Superior temporal gyrus (tissue), 1 donor: Measurements from ENCODE around the gene TENT4B.

Experiments
- DNase-seq: peaks from one replicate; pipeline ENCODE4 v3.0.0-alpha.2; 2016; ENCODE audit errors: extremely low spot score

The TENT4B gene

DNA sequence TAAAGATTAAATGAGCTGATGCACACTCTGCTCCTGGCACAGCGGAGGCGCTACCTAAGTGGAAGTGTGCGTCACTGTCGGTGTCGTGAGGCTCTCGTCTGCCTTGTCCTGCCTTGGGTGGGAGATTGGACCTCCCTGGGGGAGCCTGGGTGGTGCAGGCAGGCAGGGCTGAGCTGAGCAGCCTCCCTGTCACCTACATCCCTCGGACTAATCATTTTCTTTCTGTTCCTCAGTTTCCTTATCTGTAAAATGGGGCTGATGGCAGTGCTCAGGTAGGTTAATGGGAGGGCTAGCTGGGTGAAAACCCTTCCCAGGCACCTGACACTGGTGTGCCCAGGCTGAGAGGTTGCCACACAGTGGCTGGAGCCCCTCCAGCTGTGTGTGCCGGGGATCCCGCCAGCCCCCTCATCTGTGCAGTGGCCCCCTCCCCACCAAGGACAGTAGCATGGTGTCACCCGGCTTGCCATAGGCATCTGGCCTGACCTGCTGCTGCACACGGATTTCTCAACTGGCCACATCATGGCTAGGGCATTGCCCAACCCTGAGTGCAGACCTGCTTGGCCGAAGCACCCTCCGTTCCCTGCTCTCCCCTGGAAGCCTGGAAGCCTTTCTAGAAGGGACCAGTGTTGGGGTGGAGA, 117.5 kb downstream of the TENT4B start:
- DNase-seq, result no peak

DNA sequence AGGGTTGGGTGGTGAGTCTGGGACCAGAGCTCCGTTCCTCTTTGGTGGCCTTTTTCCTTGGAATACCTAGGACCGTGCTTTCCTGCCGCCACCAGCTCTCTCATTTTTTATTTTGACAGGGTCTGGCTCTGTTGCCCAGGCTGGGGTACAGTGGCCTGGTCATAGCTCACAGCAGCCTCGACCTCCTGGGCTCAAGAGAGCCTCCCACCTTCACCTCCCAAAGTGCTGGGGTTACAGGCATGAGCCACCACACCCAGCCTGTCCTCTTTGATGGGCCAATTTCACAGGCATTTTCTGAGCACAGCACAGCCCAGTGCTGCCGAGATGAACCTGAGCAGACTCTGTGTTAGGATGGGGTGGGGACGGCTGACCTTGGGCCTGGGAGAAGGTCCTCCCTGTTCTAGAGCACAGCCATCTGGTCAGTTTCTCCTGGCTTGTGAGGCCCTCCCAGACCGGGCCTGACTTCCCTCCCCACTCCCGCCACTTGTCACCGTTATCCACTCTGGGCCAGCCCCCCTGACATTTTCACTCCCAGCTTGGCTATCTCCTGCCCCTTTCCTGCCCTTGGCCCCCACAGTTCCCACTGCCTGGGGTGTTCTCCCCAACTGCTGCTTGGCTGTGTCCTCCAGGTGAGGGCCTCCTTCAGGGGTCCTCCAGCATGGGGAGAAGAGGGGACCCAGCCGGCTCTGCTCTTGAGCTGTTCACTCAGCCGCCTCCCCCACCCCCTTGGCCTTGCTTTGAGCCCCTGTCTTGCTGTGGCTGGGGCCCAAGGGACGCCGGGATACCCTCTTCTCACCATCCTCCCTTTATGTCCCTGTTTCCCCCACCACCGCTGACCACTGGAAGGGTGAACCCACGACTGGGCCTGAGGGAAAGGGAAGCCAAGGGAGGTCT, 118.3 kb downstream of the TENT4B start:
- DNase-seq, result no peak

DNA sequence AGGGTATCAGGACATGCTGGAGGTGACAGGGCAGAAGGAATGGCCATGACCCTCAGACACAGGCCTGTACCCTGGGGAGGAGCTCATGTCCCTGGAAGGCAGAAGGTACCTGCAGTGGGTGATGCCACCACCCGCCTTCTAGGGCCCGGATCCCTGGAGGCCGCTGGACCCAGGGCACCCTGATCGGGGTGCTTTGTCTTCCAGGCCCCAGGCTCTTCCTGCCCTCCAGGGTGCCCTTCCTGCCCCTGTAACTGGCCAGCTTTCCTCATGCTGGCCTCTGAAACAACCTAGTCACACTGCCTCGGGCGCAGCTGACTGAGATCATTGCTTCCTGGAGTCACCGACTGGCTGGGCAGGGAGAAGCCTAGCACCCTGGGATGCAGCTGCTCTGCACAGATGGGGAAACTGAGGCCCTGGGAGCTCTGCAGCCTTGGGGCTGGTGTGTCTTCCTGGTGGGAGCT, 119.0 kb downstream of the TENT4B start:
- no peak for DNase-seq

DNA sequence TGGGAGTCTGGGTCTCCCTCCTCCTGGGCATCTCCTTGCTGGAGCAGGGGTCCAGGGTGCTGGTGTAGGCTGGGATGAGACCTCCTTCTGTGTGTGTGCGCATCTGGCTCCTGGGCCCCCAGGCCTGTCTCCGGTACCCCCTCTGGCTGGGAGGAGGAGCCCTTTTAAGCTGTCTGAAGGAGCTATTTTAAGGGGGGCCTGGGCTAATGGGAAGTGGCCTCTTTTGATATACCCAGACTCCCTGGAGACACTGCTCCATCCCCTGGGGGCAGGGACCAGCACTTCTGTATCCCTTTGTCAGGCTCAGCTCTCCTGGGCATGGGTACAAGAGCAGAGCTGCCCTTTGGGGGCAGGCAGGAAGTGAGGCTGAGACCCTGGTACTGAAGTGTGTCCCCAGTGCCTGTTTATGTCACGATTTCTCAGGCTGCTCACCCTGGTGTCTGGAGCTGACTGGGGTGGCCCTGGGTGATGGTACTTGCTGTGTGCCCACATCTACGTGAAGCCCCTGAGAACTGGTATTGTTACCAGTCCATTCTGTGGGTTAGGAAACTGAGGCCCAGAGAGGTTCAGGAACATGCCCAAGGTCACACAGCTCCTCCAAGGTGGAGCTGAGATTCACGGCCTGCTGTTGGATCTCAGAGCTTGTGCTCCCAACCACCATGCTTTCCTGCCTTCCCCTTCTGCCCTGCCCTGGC, 119.7 kb downstream of the TENT4B start:
- no peak for DNase-seq

DNA sequence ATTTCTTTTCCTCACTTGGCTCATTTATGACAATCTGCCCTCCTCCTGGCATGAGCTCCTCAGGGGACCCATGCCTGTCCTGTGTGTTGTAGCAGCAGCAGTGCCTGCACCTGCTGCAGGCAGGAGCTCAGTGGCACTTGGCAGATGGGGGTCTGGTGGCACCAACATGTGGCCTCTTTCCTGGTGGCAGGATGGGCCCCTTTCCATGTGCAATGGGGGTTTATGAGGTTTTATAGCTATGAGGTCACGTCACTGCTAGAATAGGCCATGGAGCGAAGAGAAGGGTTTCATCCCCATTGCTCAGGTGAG, 120.2 kb downstream of the TENT4B start:
- no peak for DNase-seq

DNA sequence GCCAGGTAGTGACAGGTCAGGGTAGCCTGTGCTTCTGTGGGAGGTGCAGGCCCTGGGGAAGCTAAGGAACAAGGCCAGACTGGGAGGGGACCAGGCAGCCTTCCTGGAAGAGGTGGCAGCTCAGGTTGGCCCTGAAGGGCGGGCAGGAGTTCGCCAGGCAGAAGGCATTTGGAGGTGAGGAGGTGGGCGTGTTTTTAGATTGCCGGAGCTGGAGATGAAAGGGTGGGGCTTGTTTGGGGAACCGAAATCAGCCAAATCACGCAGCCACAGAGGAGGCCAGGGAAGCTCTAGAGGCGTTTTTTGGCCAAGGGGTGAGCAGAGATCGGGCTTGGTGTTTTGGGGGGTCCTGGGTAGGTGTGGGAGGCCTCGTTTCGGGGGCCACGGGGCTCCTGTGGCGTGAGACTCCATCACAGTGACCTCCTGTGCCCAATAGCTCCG, 120.8 kb downstream of the TENT4B start:
- no peak for DNase-seq

DNA sequence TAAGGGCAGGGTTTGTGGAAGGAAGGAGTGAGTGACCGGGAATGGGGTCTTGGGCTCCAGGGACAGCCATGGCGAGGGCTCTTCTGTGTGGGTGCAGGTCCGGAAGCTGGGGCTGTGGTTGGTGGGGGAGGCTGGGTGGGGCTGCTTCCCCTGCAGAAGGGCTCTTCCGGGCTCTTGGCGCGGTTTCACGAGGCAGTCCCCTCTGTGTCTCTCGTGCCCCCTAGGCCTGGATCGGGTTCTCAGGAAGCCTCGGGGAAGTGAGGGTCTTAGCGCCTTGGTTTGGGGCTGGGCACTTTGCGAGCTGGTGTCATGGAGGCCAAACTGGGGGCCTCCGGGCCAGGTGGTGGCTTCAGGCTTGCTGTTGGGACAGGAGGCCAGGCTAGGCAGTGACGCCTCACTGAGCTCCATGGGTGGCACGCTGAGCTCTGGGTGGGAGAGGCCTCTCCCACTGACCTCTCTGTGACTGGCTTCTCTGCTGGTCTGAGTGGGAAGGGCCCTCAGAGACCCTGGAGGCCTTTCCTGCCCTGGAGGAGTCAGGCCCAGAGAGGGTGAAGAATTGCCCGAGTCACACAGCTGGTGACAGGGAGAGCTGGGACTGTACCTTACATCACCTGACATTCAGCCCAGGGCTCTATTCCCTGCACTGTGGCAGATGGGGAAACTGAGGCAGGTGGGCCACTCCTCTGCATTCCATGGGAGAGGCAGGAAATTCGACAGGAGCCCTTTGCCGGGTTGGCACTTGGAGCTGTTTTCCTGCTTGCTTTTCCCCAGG, 121.4 kb downstream of the TENT4B start:
- DNase-seq, result no peak

DNA sequence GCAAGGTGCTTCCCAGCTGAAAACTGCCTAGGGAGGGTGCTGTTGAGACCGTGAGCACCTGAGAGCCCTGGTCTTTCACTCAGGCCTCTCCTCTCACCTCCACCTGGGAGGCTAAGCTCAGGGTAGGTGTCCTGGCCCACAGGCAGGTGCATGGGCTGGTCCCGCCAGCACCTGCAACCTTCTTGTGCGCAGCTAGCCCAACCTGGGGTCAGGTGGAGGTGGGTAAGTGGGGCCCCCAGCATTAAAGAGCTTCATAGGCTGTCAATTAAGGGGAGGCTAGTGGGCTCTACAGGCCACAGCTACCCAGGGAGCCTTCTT, 122.0 kb downstream of the TENT4B start:
- DNase-seq, result no peak

DNA sequence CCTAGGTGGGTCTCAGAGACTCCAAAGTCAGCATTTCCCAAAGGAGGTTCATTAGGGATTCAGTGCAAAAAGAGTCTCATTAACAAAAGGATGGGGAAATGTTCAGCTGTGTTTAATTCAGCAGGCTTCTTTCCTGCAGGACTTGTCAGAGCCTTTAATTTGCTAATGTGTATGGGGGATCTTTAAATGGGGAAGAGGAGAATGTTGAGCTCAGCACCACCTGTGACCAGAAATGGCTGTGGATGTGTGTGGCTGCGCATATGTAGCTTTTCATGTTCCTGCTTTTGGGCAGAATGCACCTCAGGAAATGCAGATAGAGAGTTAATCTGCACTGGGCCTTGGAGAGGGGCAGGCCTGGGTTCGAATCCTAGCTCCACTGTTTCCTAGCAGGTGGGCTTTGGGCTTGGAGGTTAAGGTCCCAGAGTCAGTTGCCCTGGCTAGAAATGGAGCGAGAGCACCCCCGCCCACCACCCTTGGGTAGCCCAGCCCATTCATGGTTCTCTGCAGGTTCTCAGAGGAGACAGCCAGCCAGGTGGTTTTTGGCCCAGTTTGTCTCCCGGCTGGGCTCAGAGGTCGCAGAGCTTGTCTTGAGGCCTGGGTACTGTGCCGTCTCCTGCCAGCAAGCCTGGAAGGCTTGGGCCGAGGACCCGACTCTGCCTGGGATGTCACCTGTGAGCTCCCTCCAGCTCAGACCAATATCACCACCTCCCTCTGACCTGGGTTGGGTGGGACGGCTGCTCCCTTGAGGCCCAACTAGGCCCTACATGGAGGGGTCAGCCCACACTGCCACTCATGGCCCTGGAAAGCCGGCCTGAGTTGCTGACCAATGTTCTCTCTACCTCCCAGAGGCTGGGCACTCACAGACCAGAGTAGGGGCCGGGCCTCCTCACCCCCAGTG, 122.6 kb downstream of the TENT4B start:
- DNase-seq, result no peak

DNA sequence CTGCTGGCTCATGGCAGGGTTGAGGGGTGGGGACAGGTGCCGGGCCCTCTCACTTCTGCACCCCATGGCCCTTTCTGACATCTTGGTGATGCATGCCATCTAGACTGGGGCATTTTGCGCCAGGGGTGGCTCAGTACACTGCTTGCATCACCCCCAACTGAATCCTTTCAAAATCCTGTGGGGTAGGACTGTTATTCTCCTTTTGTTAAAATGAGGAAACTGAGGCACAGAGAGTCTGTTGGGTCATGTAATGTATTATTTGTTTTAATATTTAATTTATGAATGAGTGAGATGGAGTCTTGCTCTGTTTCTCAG, 123.2 kb downstream of the TENT4B start:
- DNase-seq, result no peak

DNA sequence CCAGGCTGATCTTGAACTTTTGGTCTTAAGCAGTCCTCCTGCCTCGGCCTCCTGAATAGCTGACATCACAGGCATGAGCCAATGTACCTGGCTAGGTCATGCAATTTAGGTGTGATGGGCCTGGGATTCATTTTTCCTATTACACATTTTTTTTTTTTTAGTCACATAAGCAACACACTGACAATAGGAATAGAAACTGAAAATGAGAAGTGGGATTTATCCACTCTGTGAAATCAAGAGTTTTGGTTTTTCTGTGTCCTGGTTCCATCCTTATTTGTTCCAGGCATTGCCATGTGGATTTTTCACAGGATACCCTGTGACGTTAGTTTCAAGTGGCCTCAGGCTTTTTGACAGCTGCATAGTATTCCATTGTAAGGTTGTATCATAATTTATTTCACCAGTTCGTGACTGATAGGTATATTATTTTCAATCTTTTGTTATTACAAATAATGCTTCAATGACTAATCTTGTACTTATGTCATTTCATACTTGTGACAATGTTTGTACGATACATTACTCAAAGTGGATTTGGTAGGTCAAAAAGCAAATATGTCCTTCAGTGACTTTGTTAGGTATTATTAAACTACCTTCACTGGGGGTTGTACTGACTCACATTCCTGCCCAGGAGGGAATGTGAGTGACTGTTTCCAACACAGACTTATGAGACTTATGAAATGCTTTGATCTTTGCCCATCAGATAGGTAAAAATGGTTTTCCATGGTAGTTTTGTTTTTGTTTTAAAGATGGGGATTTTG, 123.9 kb downstream of the TENT4B start:
- no peak for DNase-seq

DNA sequence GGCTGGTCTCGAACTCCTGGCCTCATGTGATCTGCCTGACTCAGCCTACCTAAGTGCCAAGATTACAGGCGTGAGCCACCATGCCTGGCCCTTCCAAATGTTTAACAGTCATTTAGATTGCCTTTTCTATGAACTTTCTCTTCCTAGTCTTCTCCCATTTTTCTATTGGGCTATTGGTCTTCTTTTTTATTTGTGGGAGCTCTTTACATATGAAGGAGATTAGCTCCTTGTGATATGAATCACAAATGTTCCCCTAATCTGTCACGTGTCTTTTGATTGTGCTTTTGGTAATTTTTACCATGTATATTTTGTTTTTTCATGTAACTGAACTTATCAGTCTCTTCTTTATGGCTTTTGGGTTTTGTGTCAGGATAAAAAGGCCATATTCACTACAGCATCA, 125.1 kb downstream of the TENT4B start:
- no peak for DNase-seq

DNA sequence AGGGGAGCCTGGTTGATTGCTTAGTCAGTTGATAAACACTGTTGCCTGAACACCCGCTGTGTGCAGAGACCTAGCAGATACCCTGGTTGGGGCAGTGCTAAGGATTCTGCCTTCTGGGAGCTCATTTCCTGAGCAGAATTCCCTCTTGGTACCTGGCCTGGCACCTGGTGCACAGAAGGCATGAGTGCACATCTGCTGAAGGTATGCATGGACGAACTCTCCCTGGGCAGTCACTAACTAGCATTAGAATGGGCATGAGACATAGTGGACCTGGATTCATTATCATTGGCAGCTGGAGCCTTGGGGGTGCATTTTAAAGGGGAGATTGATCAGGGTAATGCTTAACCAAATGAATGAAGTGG, 126.4 kb downstream of the TENT4B start:
- no peak for DNase-seq

DNA sequence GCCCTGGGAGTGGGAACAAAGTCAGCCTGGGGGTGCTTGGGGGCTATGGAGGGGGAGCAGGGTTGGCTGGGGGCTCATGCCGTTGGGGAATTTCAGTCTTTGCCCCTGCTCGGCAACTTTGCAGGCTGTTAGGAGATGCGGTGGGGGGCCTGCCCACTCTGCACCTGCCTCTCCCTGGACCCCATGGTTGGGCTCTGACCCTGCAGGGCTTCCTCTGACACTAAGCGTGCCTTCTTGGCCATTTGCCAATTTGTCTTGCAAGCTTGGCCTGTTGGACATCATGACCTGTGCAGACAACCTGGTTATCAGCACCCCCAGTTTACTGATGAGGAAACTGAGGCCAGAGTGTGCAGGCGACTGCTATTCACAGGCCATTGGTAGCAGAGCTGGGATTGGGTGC, 127.8 kb downstream of the TENT4B start:
- no peak for DNase-seq
